MM.1S (cell line): Measurements from ENCODE around the gene TBC1D16.

Experiments
- CTCF ChIP-seq: fragments of 300-600 bp; sonication (generic); IDR thresholded peaks from 2 replicates; pipeline ENCODE4 v1.5.1; 2016; ENCODE audit warnings: antibody characterized with exemption, low read length, mixed read lengths
- EZH2phosphoT487 ChIP-seq: fragments of 300-600 bp; sonication (generic); IDR thresholded peaks from 2 replicates; pipeline ENCODE4 v1.6.1; 2018; ENCODE audit warnings: antibody characterized with exemption, low read length

- TF ChIP-seq CTCF (peak; percentile 12; the same call in 1 of the 2 replicates), EZH2phosphoT487 (no peak)
Observed at GRCh38 chr17:79915850-79916430, 119.7 kb downstream of the TBC1D16 start.
